ENCODE results near the gene TM7SF2.

DNA sequence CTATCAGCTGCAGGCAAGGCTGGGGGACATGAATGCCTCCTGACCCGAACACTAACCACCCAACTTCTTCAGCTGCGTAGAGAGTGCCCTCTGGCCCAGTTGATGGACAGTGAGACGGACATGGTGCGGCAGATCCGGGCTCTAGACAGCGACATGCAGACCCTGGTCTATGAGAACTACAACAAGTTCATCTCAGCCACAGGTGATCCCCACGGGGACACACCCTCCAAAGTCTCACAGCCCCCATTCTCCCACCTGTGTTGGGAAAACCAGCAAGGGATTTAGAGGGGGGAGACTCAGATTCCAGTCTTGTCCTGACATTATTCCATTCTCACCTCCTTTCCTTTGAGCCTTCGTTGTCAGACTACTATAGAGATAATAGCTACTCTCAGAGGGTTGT is 14.7 kb upstream of the TM7SF2 start:
- TF ChIP-seq CTCF (IDR thresholded peaks at IDR 0.05; ENCODE audit: insufficient read depth, low read length, poor library complexity, severe bottlenecking) (no peak), EZH2phosphoT487 (conservative IDR thresholded peaks at IDR 0.05; ENCODE audit: low read length) (no peak)

All from SU-DHL-6 (cell line).